Measurements from ENCODE around the gene CST7. TPM values are rescaled to one million over a fixed set of nuclear protein-coding genes. Genes with fewer than 3 reads are reported as not detected.

Gene CST7
- polyA plus RNA-seq, 1 experiment = not detected

- DNase-seq (ENCODE audit: low read depth) = no peak
- CTCF ChIA-PET = no interaction called here
- TF ChIP-seq, protein P1, sequence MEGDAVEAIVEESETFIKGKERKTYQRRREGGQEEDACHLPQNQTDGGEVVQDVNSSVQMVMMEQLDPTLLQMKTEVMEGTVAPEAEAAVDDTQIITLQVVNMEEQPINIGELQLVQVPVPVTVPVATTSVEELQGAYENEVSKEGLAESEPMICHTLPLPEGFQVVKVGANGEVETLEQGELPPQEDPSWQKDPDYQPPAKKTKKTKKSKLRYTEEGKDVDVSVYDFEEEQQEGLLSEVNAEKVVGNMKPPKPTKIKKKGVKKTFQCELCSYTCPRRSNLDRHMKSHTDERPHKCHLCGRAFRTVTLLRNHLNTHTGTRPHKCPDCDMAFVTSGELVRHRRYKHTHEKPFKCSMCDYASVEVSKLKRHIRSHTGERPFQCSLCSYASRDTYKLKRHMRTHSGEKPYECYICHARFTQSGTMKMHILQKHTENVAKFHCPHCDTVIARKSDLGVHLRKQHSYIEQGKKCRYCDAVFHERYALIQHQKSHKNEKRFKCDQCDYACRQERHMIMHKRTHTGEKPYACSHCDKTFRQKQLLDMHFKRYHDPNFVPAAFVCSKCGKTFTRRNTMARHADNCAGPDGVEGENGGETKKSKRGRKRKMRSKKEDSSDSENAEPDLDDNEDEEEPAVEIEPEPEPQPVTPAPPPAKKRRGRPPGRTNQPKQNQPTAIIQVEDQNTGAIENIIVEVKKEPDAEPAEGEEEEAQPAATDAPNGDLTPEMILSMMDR (IDR thresholded peaks at IDR 0.05; ENCODE audit: insufficient read depth, low read depth, low read length) = no peak
- H3K4me3 ChIP-seq (ENCODE audit: low read depth, low read length) = no peak overlapping the region
- no peaks in the 10 kb centered on the region for H3K27me3 ChIP-seq (ENCODE audit: control insufficient read depth, insufficient read depth, low read length)
- POLR2A ChIA-PET = no interaction called here
- H3K36me3 ChIP-seq (ENCODE audit: control insufficient read depth, insufficient read depth, low read length) = peaks cover 13% of the 10 kb centered on the region
Observed at GRCh38 chr20:24970030-24970553, 21.0 kb downstream of the CST7 start.

GRCh38 chr20:24970754-24971153 is 21.7 kb downstream of the CST7 start:
- TF ChIP-seq, protein P1 (IDR thresholded peaks at IDR 0.05; ENCODE audit: insufficient read depth, low read depth, low read length) = no peak
- H3K4me3 ChIP-seq (ENCODE audit: low read depth, low read length) = no peak overlapping the region
- peaks cover 9% of the 10 kb centered on the region for H3K36me3 ChIP-seq (ENCODE audit: control insufficient read depth, insufficient read depth, low read length)
- CTCF ChIA-PET = no interaction called here
- no peak for DNase-seq (ENCODE audit: low read depth)
- H3K27me3 ChIP-seq (ENCODE audit: control insufficient read depth, insufficient read depth, low read length) = no peaks in the 10 kb centered on the region
- POLR2A ChIA-PET = no interaction called here

DNA sequence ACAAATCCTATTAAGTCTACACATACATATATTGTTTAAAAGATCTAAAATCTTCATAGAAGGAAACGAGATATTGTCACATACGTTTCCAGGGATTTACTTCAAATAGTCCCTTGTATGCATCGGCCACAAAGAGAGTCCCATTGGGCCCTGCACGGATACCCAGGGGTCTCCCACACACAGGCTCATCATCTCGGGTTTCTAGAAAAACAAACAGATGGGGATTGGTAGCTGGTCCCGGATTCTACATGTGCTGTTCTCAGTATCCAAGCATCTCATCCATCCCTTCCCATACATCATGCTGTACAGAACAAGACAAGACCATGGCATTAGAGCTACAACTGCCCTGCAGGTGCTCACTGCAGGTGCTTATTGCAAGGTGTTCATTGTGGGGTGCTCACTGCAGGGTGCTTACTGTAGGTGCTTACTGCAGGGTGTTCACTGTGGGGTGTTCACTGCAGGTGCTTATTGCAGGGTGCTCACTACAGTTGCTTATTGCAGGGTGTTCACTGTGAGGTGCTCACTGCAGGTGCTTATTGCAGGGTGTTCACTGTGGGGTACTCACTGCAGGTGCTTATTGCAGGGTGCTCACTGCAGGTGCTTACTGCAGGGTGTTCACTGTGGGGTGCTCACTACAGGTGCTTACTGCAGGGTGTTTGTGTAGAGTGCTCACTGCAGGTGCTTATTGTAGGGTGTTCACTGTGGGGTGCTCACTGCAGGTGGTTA is 22.5 kb downstream of the CST7 start:
- ChIA-PET CTCF (no interaction called here), POLR2A (no interaction called here)
- H3K27me3 ChIP-seq (ENCODE audit: control insufficient read depth, insufficient read depth, low read length) = no peaks in the 10 kb centered on the region
- DNase-seq (ENCODE audit: low read depth) = no peak
- peaks cover 9% of the 10 kb centered on the region for H3K36me3 ChIP-seq (ENCODE audit: control insufficient read depth, insufficient read depth, low read length)
- no peak overlapping the region for H3K4me3 ChIP-seq (ENCODE audit: low read depth, low read length)
- TF ChIP-seq, protein P1 (IDR thresholded peaks at IDR 0.05; ENCODE audit: insufficient read depth, low read depth, low read length) = no peak

- Histone ChIP-seq H3K27me3 (ENCODE audit: control insufficient read depth, insufficient read depth, low read length) (no peaks in the 10 kb centered on the region), H3K36me3 (ENCODE audit: control insufficient read depth, insufficient read depth, low read length) (peaks cover 9% of the 10 kb centered on the region), H3K4me3 (ENCODE audit: low read depth, low read length) (no peak overlapping the region)
- ChIA-PET POLR2A (no interaction called here), CTCF (no interaction called here)
- no peak for DNase-seq (ENCODE audit: low read depth)
- TF ChIP-seq, protein P1 (IDR thresholded peaks at IDR 0.05; ENCODE audit: insufficient read depth, low read depth, low read length) = no peak
Observed at GRCh38 chr20:24972341-24972740, 23.3 kb downstream of the CST7 start.

DNA sequence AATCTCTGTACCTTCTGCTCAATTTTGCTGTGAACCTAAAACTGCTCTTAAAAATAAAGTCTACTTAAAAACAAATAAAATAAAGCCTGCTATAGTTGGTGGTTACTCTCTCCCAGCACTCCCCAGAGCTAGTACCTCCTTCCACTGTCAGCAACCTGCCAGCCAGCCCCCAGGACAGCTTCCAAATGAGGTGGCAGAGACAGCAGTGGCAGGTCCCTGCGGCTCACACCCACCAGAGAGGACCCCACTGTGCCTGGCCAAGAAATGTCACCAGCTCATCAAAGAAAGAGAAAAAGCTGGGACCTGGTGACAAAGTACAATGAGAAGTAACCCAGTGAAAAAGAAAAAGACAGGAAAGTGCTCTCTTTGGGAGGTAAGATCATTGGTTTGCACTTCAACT is 28.3 kb downstream of the CST7 start:
- Histone ChIP-seq H3K4me3 (ENCODE audit: low read depth, low read length) (no peak overlapping the region), H3K36me3 (ENCODE audit: control insufficient read depth, insufficient read depth, low read length) (peaks cover 8% of the 10 kb centered on the region), H3K27me3 (ENCODE audit: control insufficient read depth, insufficient read depth, low read length) (no peaks in the 10 kb centered on the region)
- TF ChIP-seq, protein P1 (IDR thresholded peaks at IDR 0.05; ENCODE audit: insufficient read depth, low read depth, low read length) = no peak
- ChIA-PET CTCF (no interaction called here), POLR2A (interaction anchor here (0.6 kb wide), 1 partner anchor 247 kb away, joined by 3 read pairs; no protein-coding TSS in a partner anchor)
- no peak for DNase-seq (ENCODE audit: low read depth)

Data from BJ (cell line).